GM12874 (cell line): ENCODE data around the gene REXO1.
A peak's percentile ranks its signal among the peaks of the same experiment; 100 is the strongest.

ENCODE experiments used
- TF ChIP-seq, protein P1 (sequence below): IDR thresholded peaks from 2 replicates; pipeline ENCODE4 v1.5.1; 2011; ENCODE audit warnings: low read depth, mild to moderate bottlenecking, control low read depth, low read length, moderate library complexity; ENCODE audit not compliant: insufficient read depth

REXO1 gene

DNA sequence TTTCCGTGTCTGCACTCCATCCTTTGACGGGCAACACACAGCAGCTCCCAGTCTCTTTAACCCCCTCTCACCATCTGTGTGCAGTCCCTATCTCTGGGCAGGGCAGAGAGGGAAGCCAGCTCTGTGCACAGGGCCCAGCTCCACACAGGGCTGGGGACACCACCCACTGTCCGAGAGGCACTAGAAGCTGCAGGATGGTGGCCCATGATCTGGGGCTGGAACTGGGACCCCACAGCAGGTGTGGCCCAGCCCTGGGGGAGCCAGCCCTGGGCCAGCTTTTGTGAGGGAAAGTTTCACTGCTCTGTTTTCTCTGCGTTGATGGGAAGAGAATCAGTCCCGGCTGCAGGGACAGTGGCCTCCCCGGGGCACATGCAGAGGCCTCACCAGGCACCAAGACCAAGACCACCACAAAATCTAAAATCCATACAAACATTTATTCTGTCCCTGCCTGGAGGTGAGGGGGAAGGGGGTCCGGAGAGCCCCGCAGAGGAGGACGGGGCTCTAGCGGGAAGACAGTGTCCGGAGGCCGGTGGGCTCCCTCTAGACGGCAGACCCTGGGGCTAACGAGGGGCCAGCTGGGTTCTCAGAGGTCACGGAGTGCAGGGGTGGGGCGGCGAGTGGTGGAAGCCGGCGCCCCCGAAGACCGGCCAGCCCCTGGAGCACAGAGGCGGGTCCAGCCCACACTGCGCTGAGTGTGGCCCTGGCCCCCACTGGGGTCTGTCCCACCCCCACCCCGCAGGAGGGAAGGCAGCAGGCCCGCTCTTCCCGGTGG lies 33.3 kb downstream of the REXO1 start:
- TF ChIP-seq, protein P1, sequence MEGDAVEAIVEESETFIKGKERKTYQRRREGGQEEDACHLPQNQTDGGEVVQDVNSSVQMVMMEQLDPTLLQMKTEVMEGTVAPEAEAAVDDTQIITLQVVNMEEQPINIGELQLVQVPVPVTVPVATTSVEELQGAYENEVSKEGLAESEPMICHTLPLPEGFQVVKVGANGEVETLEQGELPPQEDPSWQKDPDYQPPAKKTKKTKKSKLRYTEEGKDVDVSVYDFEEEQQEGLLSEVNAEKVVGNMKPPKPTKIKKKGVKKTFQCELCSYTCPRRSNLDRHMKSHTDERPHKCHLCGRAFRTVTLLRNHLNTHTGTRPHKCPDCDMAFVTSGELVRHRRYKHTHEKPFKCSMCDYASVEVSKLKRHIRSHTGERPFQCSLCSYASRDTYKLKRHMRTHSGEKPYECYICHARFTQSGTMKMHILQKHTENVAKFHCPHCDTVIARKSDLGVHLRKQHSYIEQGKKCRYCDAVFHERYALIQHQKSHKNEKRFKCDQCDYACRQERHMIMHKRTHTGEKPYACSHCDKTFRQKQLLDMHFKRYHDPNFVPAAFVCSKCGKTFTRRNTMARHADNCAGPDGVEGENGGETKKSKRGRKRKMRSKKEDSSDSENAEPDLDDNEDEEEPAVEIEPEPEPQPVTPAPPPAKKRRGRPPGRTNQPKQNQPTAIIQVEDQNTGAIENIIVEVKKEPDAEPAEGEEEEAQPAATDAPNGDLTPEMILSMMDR, result no peak

DNA sequence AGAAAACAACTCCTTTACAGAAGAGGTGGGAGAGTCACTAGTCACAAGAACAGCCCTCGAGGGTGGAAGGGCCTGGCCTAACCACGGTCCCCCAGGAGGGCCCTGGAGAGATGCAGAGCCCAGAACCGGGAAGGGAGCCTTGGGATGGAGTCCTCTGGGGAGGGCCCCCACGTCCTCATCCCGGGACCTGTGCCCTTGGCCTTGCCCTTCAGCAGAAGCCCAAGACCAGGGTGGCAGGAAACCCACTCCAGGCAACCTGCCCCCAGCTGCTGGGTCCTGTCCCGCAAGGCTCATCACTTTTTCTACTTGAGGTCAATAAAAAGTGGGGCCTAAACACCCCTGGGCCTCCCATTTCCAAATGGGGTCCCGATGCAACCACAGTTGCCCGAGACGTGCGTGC lies 33.9 kb downstream of the REXO1 start:
- TF ChIP-seq, protein P1, result no peak

DNA sequence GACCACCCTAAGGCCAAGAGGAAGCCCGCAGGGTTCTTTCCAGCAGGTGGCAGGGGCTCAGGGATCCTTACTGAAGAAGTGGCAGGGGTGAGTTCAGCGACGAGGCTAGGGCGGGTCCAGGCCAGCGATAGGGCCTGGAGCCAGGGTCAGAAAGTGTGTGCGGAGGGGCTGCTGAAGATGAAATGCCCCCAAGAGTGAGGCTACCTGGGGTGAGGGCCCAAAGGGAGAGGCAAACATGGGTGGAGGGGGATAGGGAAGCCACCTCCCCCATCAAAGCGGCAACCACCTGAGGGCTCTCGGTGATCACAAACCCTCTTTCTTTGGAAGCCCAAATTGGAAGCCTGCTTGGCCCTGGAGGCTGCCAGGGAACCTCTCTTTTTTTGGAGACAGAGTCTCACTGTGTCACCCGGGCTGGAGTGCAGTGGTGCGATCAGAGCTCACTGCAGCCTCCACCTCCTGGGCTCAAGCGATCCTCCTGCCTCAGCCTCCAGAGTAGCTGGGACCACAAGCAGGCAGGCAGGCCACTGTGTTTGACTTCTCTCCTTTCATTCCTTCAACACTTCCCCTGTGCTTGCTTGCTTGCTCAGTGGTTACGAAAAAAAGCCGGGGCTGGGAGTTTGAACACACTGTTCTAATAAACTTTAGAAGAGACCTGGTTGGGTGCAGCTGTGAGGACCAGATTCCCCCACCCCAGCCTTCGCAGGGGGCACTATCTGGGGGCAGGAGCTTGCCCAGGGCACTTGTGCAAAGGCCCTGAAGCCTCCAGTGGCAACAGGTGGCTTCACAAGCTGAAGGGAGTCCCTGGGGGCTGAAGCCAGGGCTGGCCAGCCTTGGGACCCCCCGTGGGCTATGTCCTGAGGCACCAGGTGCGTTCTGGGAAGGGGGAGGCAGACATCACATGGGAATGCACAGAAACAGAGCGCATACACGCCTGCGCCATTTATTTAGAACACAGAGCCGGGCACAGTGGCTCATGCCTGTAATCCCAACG lies 34.8 kb downstream of the REXO1 start:
- TF ChIP-seq, protein P1, result no peak

DNA sequence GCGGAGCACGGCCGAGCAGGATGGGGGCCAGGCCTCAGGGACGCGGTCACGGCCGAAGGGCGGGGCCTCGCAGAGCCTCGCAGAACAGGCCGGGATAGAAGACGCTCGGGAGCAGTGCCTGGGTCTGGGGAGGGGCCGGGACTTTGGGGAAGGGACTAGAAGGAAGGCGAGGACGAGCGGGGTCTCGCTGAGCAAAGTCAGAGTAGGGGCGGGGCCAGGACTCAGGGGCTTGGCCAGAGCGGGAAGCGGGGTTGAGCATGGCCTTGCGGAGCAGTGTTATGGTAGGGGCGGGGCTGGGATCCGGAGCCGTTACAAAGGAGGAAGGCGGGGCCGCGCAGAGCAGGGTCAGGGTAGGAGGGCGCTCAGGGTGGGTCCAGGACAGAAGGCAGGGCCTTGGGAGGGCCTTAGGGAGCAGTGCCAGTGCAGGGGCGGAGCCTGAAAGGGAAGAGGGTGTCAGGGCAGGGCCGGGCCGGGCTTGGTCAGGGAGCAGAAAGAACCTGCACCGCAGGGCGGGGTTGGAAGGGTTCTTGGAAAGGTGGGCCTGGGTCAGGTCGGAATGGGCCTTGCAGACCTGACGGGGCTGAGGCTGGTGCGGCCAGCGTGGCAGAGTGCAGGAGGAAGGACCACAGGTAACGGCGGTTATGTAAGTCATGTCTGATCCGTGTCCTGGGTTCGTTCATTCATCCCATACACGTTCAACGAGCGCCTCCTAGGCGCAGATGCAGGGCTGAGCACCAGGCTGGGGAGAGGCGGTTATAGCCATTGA lies 35.7 kb downstream of the REXO1 start:
- TF ChIP-seq, protein P1, result peak; percentile 84

DNA sequence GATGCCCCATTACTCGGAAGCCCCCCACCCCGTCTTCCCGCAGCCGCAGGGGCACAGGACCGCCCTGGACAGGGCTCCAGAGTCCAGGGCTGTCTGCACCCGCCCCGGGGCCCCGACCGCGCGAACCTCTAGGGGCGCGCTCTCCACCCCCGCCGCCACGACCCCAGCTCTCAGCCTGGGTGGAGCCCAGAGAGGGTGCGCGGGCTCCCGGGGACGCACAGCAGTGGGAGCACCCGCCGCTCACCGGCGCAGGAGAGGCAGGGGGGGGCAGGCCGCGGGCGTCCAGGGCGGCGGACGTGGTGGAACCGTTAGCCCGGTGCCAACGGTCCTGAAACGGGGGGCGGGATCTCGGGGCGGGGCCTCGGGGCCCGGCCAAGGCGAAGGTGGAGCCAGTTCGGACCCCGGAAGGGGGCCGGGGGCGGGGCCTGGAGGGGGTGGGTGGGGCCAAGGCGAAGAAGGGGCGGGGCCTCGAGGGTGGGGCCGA lies 36.3 kb downstream of the REXO1 start, which contains the start of gene ATP8B3:
Gene ATP8B3 (minus strand): TSS at position 335 of the 484 bp plus-strand sequence. CDS start 540 bp downstream, outside the sequence.
- TF ChIP-seq, protein P1, result peak; percentile 48

DNA sequence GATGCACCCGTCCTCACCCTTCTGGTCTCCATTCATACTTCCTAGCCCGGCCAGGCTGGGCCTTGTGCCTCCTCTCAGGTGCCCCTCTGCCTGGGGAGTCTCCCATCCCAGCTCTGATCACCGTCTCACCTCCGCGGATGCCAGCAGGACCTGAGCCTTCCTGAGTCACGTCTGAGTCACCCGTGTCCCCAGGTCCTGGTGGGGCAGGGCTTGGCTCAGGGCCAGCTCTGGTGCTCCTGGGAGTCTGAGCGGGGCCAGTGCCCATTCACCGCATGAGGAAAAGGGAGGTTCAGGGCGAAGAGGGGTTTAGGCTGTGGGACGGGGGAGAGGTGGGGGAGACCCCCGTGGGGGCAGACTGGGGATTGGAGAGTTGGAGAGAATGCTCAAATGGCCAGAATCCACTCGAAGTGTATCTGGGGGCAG lies 36.8 kb downstream of the REXO1 start:
- TF ChIP-seq, protein P1, result no peak
